IPS-18a (cell line): ENCODE measurements around the gene NDEL1.

ENCODE experiments used
- H3K27ac ChIP-seq: one replicate; pipeline ENCODE4 v1.5.1; 2013; ENCODE audit warnings: low read length
- H3K27me3 ChIP-seq: one replicate; pipeline ENCODE4 v1.6.1; 2013; ENCODE audit warnings: mild to moderate bottlenecking, low read length; ENCODE audit not compliant: control insufficient read depth, insufficient read depth
- H3K36me3 ChIP-seq: one replicate; pipeline ENCODE4 v1.6.1; 2013; ENCODE audit warnings: low read depth, low read length; ENCODE audit not compliant: control insufficient read depth
- H3K4me1 ChIP-seq: one replicate; pipeline ENCODE4 v1.6.1; 2013; ENCODE audit warnings: low read depth, low read length; ENCODE audit not compliant: control insufficient read depth
- H3K4me3 ChIP-seq: one replicate; pipeline ENCODE4 v1.5.1; 2013; ENCODE audit warnings: low read length
- H3K9ac ChIP-seq: one replicate; pipeline ENCODE4 v1.6.1; 2013; ENCODE audit warnings: mild to moderate bottlenecking, low read length, moderate library complexity
- H3K9me3 ChIP-seq: one replicate; pipeline ENCODE4 v1.6.1; 2013; ENCODE audit warnings: low read depth, low read length; ENCODE audit not compliant: control insufficient read depth

The NDEL1 gene

GRCh38 chr17:8401107-8401506 is 34.6 kb upstream of the NDEL1 start:
- no peak overlapping the region for H3K27ac ChIP-seq
- H3K27me3 ChIP-seq: peaks cover 2% of the 10 kb centered on the region
- H3K4me3 ChIP-seq: no peak overlapping the region
- H3K9me3 ChIP-seq: no peaks in the 10 kb centered on the region
- no peak overlapping the region for H3K9ac ChIP-seq
- no peaks in the 10 kb centered on the region for H3K4me1 ChIP-seq
- no peaks in the 10 kb centered on the region for H3K36me3 ChIP-seq

- H3K27ac ChIP-seq: no peak overlapping the region
- no peak overlapping the region for H3K4me3 ChIP-seq
- H3K9ac ChIP-seq: no peak overlapping the region
- no peaks in the 10 kb centered on the region for H3K36me3 ChIP-seq
- H3K4me1 ChIP-seq: no peaks in the 10 kb centered on the region
- no peaks in the 10 kb centered on the region for H3K27me3 ChIP-seq
- no peaks in the 10 kb centered on the region for H3K9me3 ChIP-seq
Measured at GRCh38 chr17:8402921-8403536, 32.7 kb upstream of the NDEL1 start.

- Histone ChIP-seq H3K9me3 (no peaks in the 10 kb centered on the region), H3K27me3 (no peaks in the 10 kb centered on the region), H3K4me1 (peaks cover 1% of the 10 kb centered on the region), H3K36me3 (no peaks in the 10 kb centered on the region), H3K27ac (no peak overlapping the region), H3K4me3 (no peak overlapping the region), H3K9ac (no peak overlapping the region)
Measured at GRCh38 chr17:8405499-8406016, 30.1 kb upstream of the NDEL1 start.

GRCh38 chr17:8406174-8406573 is 29.5 kb upstream of the NDEL1 start:
- Histone ChIP-seq H3K9ac (no peak overlapping the region), H3K36me3 (no peaks in the 10 kb centered on the region), H3K9me3 (no peaks in the 10 kb centered on the region), H3K4me3 (no peak overlapping the region), H3K4me1 (peaks cover 2% of the 10 kb centered on the region), H3K27me3 (no peaks in the 10 kb centered on the region), H3K27ac (no peak overlapping the region)

- H3K36me3 ChIP-seq: no peaks in the 10 kb centered on the region
- no peaks in the 10 kb centered on the region for H3K27me3 ChIP-seq
- no peak overlapping the region for H3K4me3 ChIP-seq
- H3K27ac ChIP-seq: no peak overlapping the region
- H3K9me3 ChIP-seq: no peaks in the 10 kb centered on the region
- no peak overlapping the region for H3K9ac ChIP-seq
- peaks cover 2% of the 10 kb centered on the region for H3K4me1 ChIP-seq
Measured at GRCh38 chr17:8408371-8408770, 27.3 kb upstream of the NDEL1 start.

- Histone ChIP-seq H3K27ac (no peak overlapping the region), H3K36me3 (no peaks in the 10 kb centered on the region), H3K4me3 (peak overlapping the region; percentile 22), H3K27me3 (no peaks in the 10 kb centered on the region), H3K9me3 (no peaks in the 10 kb centered on the region), H3K4me1 (peaks cover 2% of the 10 kb centered on the region), H3K9ac (no peak overlapping the region)
Measured at GRCh38 chr17:8409966-8410882, 25.5 kb upstream of the NDEL1 start.

GRCh38 chr17:8410883-8411238 is 24.8 kb upstream of the NDEL1 start:
- Histone ChIP-seq H3K27me3 (no peaks in the 10 kb centered on the region), H3K4me1 (peaks cover 2% of the 10 kb centered on the region), H3K9me3 (no peaks in the 10 kb centered on the region), H3K27ac (no peak overlapping the region), H3K36me3 (no peaks in the 10 kb centered on the region), H3K4me3 (no peak overlapping the region), H3K9ac (no peak overlapping the region)

- H3K4me1 ChIP-seq: peaks cover 2% of the 10 kb centered on the region
- H3K36me3 ChIP-seq: no peaks in the 10 kb centered on the region
- no peak overlapping the region for H3K27ac ChIP-seq
Measured at GRCh38 chr17:8412089-8412488, 23.6 kb upstream of the NDEL1 start.

GRCh38 chr17:8413328-8413727 is 22.4 kb upstream of the NDEL1 start:
- Histone ChIP-seq H3K9ac (no peak overlapping the region), H3K27ac (no peak overlapping the region), H3K9me3 (no peaks in the 10 kb centered on the region), H3K4me3 (no peak overlapping the region), H3K4me1 (peaks cover 2% of the 10 kb centered on the region), H3K27me3 (no peaks in the 10 kb centered on the region), H3K36me3 (no peaks in the 10 kb centered on the region)

More at GRCh38 chr17:8412089-8412488, 23.6 kb upstream of the NDEL1 start:
- Histone ChIP-seq H3K4me3 (no peak overlapping the region), H3K9ac (no peak overlapping the region), H3K27me3 (no peaks in the 10 kb centered on the region), H3K9me3 (no peaks in the 10 kb centered on the region)

- no peaks in the 10 kb centered on the region for H3K27me3 ChIP-seq
- H3K9me3 ChIP-seq: no peaks in the 10 kb centered on the region
- no peak overlapping the region for H3K27ac ChIP-seq
- H3K4me1 ChIP-seq: peaks cover 2% of the 10 kb centered on the region
- H3K36me3 ChIP-seq: no peaks in the 10 kb centered on the region
- H3K4me3 ChIP-seq: no peak overlapping the region
- H3K9ac ChIP-seq: no peak overlapping the region
Measured at GRCh38 chr17:8413938-8414337, 21.7 kb upstream of the NDEL1 start.

- no peaks in the 10 kb centered on the region for H3K4me1 ChIP-seq
- no peaks in the 10 kb centered on the region for H3K27me3 ChIP-seq
- no peak overlapping the region for H3K9ac ChIP-seq
- H3K36me3 ChIP-seq: no peaks in the 10 kb centered on the region
- no peak overlapping the region for H3K27ac ChIP-seq
- H3K9me3 ChIP-seq: no peaks in the 10 kb centered on the region
- H3K4me3 ChIP-seq: no peak overlapping the region
Measured at GRCh38 chr17:8417806-8418205, 17.9 kb upstream of the NDEL1 start.
